GM23338 (cell line): ENCODE measurements around the gene FYTTD1. TPM values are rescaled to one million over a fixed set of nuclear protein-coding genes. Genes with fewer than 3 reads are reported as not detected.

Experiments used
- ATAC-seq: fragments of 200-7000 bp; cut with Tn5 transposase; 3 replicates; pipeline ENCODE4 v1.9.1; 2020
- DNase-seq: peaks from one replicate; pipeline ENCODE4 v3.0.0-alpha.2; 2015; ENCODE audit warnings: low spot score
- H2AFZ ChIP-seq: fragments of 200-600 bp; sonication (generic); 2 replicates; pipeline ENCODE4 v1.8.0; 2016; ENCODE audit warnings: antibody characterized with exemption, mild to moderate bottlenecking, moderate library complexity
- H3F3A ChIP-seq: fragments of 200-600 bp; sonication (generic); replicated peaks from 2 replicates; pipeline ENCODE4 v1.8.0; 2017; ENCODE audit warnings: antibody characterized with exemption, mixed run types, low read depth
- H3K27ac ChIP-seq: fragments of 200-600 bp; sonication (generic); 2 replicates; pipeline ENCODE4 v1.6.1; 2016; ENCODE audit warnings: low read depth
- H3K27me3 ChIP-seq: fragments of 200-600 bp; sonication (generic); 2 replicates; pipeline ENCODE4 v1.8.0; 2016; ENCODE audit warnings: mild to moderate bottlenecking, mixed run types, moderate library complexity; ENCODE audit not compliant: insufficient read depth
- H3K36me3 ChIP-seq: fragments of 200-600 bp; sonication (generic); 2 replicates; pipeline ENCODE4 v1.8.0; 2016; ENCODE audit warnings: mild to moderate bottlenecking; ENCODE audit not compliant: insufficient read depth
- H3K4me1 ChIP-seq: fragments of 200-600 bp; sonication (generic); 2 replicates; pipeline ENCODE4 v1.8.0; 2016; ENCODE audit warnings: mild to moderate bottlenecking, moderate library complexity; ENCODE audit not compliant: insufficient read depth
- H3K4me2 ChIP-seq: fragments of 200-600 bp; sonication (generic); 2 replicates; pipeline ENCODE4 v1.7.1; 2017; ENCODE audit warnings: mixed run types
- H3K4me3 ChIP-seq: fragments of 200-600 bp; sonication (generic); 2 replicates; pipeline ENCODE4 v1.6.1; 2016; ENCODE audit warnings: mixed run types
- H3K79me2 ChIP-seq: fragments of 200-600 bp; sonication (generic); replicated peaks from 2 replicates; pipeline ENCODE4 v1.8.0; 2017; ENCODE audit warnings: mild to moderate bottlenecking; ENCODE audit not compliant: insufficient read depth
- H3K9me2 ChIP-seq: fragments of 200-600 bp; sonication (generic); 2 replicates; pipeline ENCODE4 v1.8.0; 2017; ENCODE audit not compliant: insufficient read depth
- H4K20me1 ChIP-seq: fragments of 200-600 bp; sonication (generic); replicated peaks from 2 replicates; pipeline ENCODE4 v1.8.0; 2017; ENCODE audit warnings: mild to moderate bottlenecking; ENCODE audit not compliant: insufficient read depth
- H3K27ac Mint-ChIP-seq: 2 replicates; pipeline ENCODE4 v1.8.0; 2020; ENCODE audit warnings: inconsistent platforms, mild to moderate bottlenecking, moderate library complexity, mixed read lengths
- H3K27me3 Mint-ChIP-seq: 3 replicates; pipeline ENCODE4 v1.8.0; 2022; ENCODE audit warnings: low read depth, mild to moderate bottlenecking, moderate library complexity, mixed read lengths, inconsistent platforms; ENCODE audit not compliant: insufficient read depth, poor library complexity
- H3K36me3 Mint-ChIP-seq: 3 replicates; pipeline ENCODE4 v1.8.0; 2021; ENCODE audit warnings: low read depth, mild to moderate bottlenecking, inconsistent platforms, moderate library complexity, mixed read lengths
- H3K4me1 Mint-ChIP-seq: 3 replicates; pipeline ENCODE4 v1.8.0; 2020; ENCODE audit warnings: mild to moderate bottlenecking, inconsistent platforms, mixed read lengths
- H3K4me3 Mint-ChIP-seq: 3 replicates; pipeline ENCODE4 v1.8.0; 2021; ENCODE audit warnings: moderate library complexity, mild to moderate bottlenecking, inconsistent platforms, mixed read lengths
- H3K9me3 Mint-ChIP-seq: 3 replicates; pipeline ENCODE4 v1.8.0; 2020; ENCODE audit warnings: moderate library complexity, mild to moderate bottlenecking, inconsistent platforms, mixed read lengths
- CREB1 ChIP-seq: fragments of 250-450 bp; sonication (Bioruptor Pico); IDR thresholded peaks from 2 replicates; pipeline ENCODE4 v1.5.0; 2020; ENCODE audit warnings: low read depth, mild to moderate bottlenecking, moderate library complexity
- EZH2 ChIP-seq: fragments of 200-600 bp; sonication (generic); IDR thresholded peaks from one replicate; pipeline ENCODE4 v1.8.0; 2017; ENCODE audit warnings: antibody characterized with exemption, mild to moderate bottlenecking, low read depth; ENCODE audit not compliant: unreplicated experiment
- EZH2phosphoT487 ChIP-seq: fragments of 200-600 bp; sonication (generic); IDR thresholded peaks from one replicate; pipeline ENCODE4 v1.8.1; 2018; ENCODE audit warnings: antibody characterized with exemption; ENCODE audit not compliant: unreplicated experiment
- JUNB ChIP-seq: IDR thresholded peaks from one replicate; pipeline ENCODE4 v1.6.1; 2016; ENCODE audit warnings: antibody characterized with exemption; ENCODE audit not compliant: unreplicated experiment
- NANOG ChIP-seq: IDR thresholded peaks from 2 replicates; pipeline ENCODE4 v1.6.1; 2016; ENCODE audit warnings: antibody characterized with exemption, borderline replicate concordance
- POLR2AphosphoS5 ChIP-seq: IDR thresholded peaks from 2 replicates; pipeline ENCODE4 v1.6.1; 2016; ENCODE audit warnings: antibody characterized with exemption, low read depth
- STAT1 ChIP-seq: IDR thresholded peaks from one replicate; pipeline ENCODE4 v1.6.1; 2016; ENCODE audit warnings: antibody characterized with exemption; ENCODE audit not compliant: unreplicated experiment
- ZNF114 ChIP-seq: fragments of 250-450 bp; sonication (Bioruptor Pico); IDR thresholded peaks from 2 replicates; pipeline ENCODE4 v1.5.0; 2020; ENCODE audit warnings: mild to moderate bottlenecking, moderate library complexity
- ZNF331 ChIP-seq: fragments of 250-450 bp; sonication (Bioruptor Pico); IDR thresholded peaks from 2 replicates; pipeline ENCODE4 v1.5.0; 2020; ENCODE audit warnings: low read depth, mild to moderate bottlenecking, moderate library complexity
- polyA plus RNA-seq: library from polyadenylated mRNA; unstranded; fragments of >200 nt; fragmentation: Nextera tagmentation; extraction: Ambion mirVana; gene quantifications from 2 replicates; pipeline ENCODE4 v1.2.1, GENCODE V29; 2016
- total RNA-seq: library from RNA; depleted of rRNA; stranded (reverse); fragments of >200 nt; shearing (Covaris generic); gene quantifications from 2 replicates; pipeline ENCODE4 v1.2.3, GENCODE V29; 2014
- TF ChIP-seq, protein P1 (sequence below), 2 experiments: fragments of 200-600 bp in 1 of 2; sonication (generic) in 1 of 2; conservative IDR thresholded peaks; 2 replicates each; pipeline versions ENCODE4 v1.5.1 to v1.6.1; 2016 to 2017; ENCODE audit warnings: antibody characterized with exemption in 2 of 2, low read depth in 2 of 2, mild to moderate bottlenecking in 2 of 2, moderate library complexity in 1 of 2
- TF ChIP-seq, protein P2 (sequence below): fragments of 250-450 bp; sonication (Bioruptor Pico); IDR thresholded peaks from 2 replicates; pipeline ENCODE4 v1.5.0; 2020; ENCODE audit warnings: mild to moderate bottlenecking, moderate library complexity
- TF ChIP-seq, protein P3 (sequence below): IDR thresholded peaks from one replicate; pipeline ENCODE4 v1.6.1; 2018; ENCODE audit warnings: antibody characterized with exemption; ENCODE audit not compliant: unreplicated experiment
- TF ChIP-seq, protein P4 (sequence below): IDR thresholded peaks from 2 replicates; pipeline ENCODE4 v1.6.1; 2016; ENCODE audit warnings: antibody characterized with exemption

The FYTTD1 gene
- total and polyA plus RNA-seq, 2 experiments from 2014 or later, result 13.7 to 14.8 TPM

DNA sequence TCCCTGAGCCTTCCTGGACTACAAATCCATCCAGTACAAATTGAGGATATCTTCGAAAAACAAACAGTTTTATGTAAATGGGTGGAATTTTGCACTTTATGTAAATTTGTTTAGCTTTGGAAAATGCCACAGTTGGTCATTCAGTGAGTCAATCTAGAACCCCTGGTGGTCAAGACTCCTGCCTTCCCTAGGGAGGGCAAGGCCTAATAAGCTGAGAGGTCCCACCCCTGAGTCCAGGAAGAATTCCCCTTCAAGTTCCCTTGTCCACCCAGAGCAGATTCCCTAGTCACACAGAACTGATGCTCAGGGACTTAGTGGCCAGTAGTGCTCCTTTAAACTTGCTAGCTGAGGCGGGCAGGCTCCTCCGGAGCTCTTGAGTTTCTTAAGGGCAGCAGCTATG, 6.9 kb upstream of the FYTTD1 start:
- Histone ChIP-seq H3K36me3 (no peaks in the 10 kb centered on the region), H3K4me3 (no peak overlapping the region), H2AFZ (no peak overlapping the region), H3K27ac (no peak overlapping the region), H4K20me1 (no peaks in the 10 kb centered on the region), H3K79me2 (no peaks in the 10 kb centered on the region), H3K27me3 (peaks cover 3% of the 10 kb centered on the region; the same call in 1 of the 2 replicates), H3F3A (peaks cover 5% of the 10 kb centered on the region; the same call in 1 of the 2 replicates), H3K9me2 (no peaks in the 10 kb centered on the region), H3K4me1 (peaks cover 14% of the 10 kb centered on the region), H3K4me2 (no peak overlapping the region)
- Mint-ChIP-seq H3K27ac (no peak overlapping the region), H3K36me3 (no peaks in the 10 kb centered on the region), H3K27me3 (peaks cover 4% of the 10 kb centered on the region), H3K4me3 (no peak overlapping the region), H3K4me1 (peaks cover 13% of the 10 kb centered on the region), H3K9me3 (no peaks in the 10 kb centered on the region)
- ATAC-seq, result no peak; the same call in 2 of the 3 replicates
- TF ChIP-seq, protein P1, sequence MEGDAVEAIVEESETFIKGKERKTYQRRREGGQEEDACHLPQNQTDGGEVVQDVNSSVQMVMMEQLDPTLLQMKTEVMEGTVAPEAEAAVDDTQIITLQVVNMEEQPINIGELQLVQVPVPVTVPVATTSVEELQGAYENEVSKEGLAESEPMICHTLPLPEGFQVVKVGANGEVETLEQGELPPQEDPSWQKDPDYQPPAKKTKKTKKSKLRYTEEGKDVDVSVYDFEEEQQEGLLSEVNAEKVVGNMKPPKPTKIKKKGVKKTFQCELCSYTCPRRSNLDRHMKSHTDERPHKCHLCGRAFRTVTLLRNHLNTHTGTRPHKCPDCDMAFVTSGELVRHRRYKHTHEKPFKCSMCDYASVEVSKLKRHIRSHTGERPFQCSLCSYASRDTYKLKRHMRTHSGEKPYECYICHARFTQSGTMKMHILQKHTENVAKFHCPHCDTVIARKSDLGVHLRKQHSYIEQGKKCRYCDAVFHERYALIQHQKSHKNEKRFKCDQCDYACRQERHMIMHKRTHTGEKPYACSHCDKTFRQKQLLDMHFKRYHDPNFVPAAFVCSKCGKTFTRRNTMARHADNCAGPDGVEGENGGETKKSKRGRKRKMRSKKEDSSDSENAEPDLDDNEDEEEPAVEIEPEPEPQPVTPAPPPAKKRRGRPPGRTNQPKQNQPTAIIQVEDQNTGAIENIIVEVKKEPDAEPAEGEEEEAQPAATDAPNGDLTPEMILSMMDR (conservative IDR thresholded peaks at IDR 0.05; ENCODE audit: low read depth in 2 of 2), result no peak
- TF ChIP-seq POLR2AphosphoS5 (no peak), EZH2 (no peak), EZH2phosphoT487 (no peak), ZNF114 (CRISPR knock-in tag) (no peak), JUNB (no peak), CREB1 (CRISPR knock-in tag) (no peak), ZNF331 (CRISPR knock-in tag) (no peak), NANOG (no peak), STAT1 (no peak)
- TF ChIP-seq, protein P2, sequence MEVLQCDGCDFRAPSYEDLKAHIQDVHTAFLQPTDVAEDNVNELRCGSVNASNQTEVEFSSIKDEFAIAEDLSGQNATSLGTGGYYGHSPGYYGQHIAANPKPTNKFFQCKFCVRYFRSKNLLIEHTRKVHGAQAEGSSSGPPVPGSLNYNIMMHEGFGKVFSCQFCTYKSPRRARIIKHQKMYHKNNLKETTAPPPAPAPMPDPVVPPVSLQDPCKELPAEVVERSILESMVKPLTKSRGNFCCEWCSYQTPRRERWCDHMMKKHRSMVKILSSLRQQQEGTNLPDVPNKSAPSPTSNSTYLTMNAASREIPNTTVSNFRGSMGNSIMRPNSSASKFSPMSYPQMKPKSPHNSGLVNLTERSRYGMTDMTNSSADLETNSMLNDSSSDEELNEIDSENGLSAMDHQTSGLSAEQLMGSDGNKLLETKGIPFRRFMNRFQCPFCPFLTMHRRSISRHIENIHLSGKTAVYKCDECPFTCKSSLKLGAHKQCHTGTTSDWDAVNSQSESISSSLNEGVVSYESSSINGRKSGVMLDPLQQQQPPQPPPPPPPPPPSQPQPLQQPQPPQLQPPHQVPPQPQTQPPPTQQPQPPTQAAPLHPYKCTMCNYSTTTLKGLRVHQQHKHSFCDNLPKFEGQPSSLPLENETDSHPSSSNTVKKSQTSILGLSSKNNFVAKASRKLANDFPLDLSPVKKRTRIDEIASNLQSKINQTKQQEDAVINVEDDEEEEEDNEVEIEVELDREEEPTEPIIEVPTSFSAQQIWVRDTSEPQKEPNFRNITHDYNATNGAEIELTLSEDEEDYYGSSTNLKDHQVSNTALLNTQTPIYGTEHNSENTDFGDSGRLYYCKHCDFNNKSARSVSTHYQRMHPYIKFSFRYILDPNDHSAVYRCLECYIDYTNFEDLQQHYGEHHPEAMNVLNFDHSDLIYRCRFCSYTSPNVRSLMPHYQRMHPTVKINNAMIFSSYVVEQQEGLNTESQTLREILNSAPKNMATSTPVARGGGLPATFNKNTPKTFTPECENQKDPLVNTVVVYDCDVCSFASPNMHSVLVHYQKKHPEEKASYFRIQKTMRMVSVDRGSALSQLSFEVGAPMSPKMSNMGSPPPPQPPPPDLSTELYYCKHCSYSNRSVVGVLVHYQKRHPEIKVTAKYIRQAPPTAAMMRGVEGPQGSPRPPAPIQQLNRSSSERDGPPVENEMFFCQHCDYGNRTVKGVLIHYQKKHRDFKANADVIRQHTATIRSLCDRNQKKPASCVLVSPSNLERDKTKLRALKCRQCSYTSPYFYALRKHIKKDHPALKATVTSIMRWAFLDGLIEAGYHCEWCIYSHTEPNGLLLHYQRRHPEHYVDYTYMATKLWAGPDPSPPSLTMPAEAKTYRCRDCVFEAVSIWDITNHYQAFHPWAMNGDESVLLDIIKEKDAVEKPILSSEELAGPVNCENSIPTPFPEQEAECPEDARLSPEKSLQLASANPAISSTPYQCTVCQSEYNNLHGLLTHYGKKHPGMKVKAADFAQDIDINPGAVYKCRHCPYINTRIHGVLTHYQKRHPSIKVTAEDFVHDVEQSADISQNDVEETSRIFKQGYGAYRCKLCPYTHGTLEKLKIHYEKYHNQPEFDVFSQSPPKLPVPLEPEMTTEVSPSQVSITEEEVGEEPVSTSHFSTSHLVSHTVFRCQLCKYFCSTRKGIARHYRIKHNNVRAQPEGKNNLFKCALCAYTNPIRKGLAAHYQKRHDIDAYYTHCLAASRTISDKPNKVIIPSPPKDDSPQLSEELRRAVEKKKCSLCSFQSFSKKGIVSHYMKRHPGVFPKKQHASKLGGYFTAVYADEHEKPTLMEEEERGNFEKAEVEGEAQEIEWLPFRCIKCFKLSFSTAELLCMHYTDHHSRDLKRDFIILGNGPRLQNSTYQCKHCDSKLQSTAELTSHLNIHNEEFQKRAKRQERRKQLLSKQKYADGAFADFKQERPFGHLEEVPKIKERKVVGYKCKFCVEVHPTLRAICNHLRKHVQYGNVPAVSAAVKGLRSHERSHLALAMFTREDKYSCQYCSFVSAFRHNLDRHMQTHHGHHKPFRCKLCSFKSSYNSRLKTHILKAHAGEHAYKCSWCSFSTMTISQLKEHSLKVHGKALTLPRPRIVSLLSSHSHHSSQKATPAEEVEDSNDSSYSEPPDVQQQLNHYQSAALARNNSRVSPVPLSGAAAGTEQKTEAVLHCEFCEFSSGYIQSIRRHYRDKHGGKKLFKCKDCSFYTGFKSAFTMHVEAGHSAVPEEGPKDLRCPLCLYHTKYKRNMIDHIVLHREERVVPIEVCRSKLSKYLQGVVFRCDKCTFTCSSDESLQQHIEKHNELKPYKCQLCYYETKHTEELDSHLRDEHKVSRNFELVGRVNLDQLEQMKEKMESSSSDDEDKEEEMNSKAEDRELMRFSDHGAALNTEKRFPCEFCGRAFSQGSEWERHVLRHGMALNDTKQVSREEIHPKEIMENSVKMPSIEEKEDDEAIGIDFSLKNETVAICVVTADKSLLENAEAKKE (CRISPR knock-in tag), result no peak
- TF ChIP-seq, protein P3, sequence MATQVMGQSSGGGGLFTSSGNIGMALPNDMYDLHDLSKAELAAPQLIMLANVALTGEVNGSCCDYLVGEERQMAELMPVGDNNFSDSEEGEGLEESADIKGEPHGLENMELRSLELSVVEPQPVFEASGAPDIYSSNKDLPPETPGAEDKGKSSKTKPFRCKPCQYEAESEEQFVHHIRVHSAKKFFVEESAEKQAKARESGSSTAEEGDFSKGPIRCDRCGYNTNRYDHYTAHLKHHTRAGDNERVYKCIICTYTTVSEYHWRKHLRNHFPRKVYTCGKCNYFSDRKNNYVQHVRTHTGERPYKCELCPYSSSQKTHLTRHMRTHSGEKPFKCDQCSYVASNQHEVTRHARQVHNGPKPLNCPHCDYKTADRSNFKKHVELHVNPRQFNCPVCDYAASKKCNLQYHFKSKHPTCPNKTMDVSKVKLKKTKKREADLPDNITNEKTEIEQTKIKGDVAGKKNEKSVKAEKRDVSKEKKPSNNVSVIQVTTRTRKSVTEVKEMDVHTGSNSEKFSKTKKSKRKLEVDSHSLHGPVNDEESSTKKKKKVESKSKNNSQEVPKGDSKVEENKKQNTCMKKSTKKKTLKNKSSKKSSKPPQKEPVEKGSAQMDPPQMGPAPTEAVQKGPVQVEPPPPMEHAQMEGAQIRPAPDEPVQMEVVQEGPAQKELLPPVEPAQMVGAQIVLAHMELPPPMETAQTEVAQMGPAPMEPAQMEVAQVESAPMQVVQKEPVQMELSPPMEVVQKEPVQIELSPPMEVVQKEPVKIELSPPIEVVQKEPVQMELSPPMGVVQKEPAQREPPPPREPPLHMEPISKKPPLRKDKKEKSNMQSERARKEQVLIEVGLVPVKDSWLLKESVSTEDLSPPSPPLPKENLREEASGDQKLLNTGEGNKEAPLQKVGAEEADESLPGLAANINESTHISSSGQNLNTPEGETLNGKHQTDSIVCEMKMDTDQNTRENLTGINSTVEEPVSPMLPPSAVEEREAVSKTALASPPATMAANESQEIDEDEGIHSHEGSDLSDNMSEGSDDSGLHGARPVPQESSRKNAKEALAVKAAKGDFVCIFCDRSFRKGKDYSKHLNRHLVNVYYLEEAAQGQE, result no peak
- TF ChIP-seq, protein P4, sequence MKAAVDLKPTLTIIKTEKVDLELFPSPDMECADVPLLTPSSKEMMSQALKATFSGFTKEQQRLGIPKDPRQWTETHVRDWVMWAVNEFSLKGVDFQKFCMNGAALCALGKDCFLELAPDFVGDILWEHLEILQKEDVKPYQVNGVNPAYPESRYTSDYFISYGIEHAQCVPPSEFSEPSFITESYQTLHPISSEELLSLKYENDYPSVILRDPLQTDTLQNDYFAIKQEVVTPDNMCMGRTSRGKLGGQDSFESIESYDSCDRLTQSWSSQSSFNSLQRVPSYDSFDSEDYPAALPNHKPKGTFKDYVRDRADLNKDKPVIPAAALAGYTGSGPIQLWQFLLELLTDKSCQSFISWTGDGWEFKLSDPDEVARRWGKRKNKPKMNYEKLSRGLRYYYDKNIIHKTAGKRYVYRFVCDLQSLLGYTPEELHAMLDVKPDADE, result no peak
- DNase-seq, result no peak
